D721Med (cell line): ENCODE measurements around the gene ASMT.

Source experiments
- DNase-seq: peaks from one replicate; pipeline ENCODE4 v3.0.0; 2011; ENCODE audit warnings: low spot score; ENCODE audit not compliant: insufficient read length
- FAIRE-seq: peaks from 2 replicates; lab custom pipeline; 2011; peaks lifted over from hg19 to GRCh38; lab: Jason Lieb, UNC
- CTCF ChIP-seq: IDR thresholded peaks from 2 replicates; pipeline ENCODE4 v1.5.1; 2012; ENCODE audit warnings: mild to moderate bottlenecking, control low read depth; ENCODE audit not compliant: insufficient read depth; ENCODE audit errors: missing control alignments

ASMT gene

GRCh38 chrX:1599791-1600405, 15.0 kb upstream of the ASMT start:
- TF ChIP-seq CTCF, result no peak
- FAIRE-seq, result no peak
- DNase-seq, result no peak

GRCh38 chrX:1600406-1601050, 14.3 kb upstream of the ASMT start:
- no peak for FAIRE-seq

DNA sequence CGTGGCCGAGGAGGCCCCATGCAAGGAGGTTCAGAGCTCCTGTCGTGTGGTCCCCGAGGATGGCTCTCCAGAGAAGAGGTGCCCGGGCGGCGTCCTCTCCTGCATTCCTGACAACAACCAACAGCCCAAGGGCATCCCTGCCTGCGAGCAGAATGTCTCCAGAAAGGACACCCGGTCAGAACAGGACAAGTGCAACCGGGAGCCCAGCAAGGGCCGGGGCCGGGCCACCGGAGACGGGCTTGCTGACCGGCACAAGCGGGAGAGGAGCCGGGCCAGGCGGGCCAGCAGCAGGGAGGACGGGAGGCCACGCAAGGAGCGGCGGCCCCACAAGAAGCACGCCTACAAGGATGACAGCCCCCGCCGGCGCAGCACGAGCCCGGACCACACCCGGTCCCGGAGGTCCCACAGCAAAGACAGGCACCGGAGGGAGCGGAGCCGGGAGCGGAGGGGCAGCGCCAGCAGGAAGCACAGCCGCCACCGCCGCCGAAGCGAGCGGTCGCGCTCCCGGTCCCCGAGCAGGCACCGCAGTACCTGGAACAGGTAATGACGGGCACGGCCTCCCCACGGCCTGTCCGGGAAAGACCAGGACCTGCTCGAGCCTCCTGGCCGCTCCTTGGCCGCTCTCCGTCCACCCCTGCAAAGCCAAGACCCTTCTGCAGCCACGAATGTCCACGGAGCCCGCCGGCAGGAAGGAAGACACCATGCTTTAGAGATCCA, 13.7 kb upstream of the ASMT start:
- TF ChIP-seq CTCF, result no peak
- FAIRE-seq (no peak), DNase-seq (no peak)

More at GRCh38 chrX:1600406-1601050, 14.3 kb upstream of the ASMT start:
- TF ChIP-seq CTCF, result no peak
- no peak for DNase-seq

GRCh38 chrX:1601768-1602085, 13.1 kb upstream of the ASMT start:
- TF ChIP-seq CTCF, result no peak
- DNase-seq (no peak), FAIRE-seq (no peak)

GRCh38 chrX:1602299-1602698, 12.6 kb upstream of the ASMT start:
- no peak for FAIRE-seq
- no peak for TF ChIP-seq CTCF
- DNase-seq, result no peak

GRCh38 chrX:1606496-1606895, 8.4 kb upstream of the ASMT start:
- no peak for TF ChIP-seq CTCF
- DNase-seq (no peak), FAIRE-seq (no peak)

DNA sequence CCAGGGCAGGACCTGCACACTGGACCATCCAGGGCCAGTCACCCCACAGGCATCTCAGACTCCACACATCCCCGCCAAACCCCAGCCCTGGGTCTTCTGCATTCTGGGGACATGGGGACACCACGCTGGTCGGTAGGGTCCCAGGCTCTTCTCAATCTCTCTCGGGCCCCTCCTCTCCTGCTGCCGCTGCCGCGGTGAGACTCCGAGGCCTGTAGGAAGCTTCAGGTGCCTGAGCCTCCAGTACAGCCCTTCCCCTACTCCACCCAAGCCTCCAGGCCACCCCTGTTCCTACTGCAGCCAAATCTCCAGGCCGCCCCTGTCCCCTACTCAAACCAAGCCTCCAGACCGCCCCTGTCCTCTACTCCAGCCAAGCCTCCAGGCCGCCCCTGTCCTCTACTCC, 5.5 kb upstream of the ASMT start:
- DNase-seq, result no peak
- TF ChIP-seq CTCF, result no peak
- no peak for FAIRE-seq
